Natural killer cell (primary cell): ENCODE data around the gene TMEM238L. TPM values are rescaled to one million over a fixed set of nuclear protein-coding genes. Genes with fewer than 3 reads are reported as not detected.

Experiments used
- ATAC-seq, 3 donors: fragments of 150-1000 bp in 2 of 3; fragments of 200-7000 bp in 1 of 3; cut with Tn5 transposase; 1 replicate in 1 of 3; 2 replicates in 2 of 3; pipeline ENCODE4 v1.10.0; 2021; ENCODE audit warnings: mild to moderate bottlenecking in 2 of 3, moderate library complexity in 2 of 3
- DNase-seq, 2 donors: peaks; one replicate each; pipeline versions ENCODE4 v3.0.0 to v3.0.0-alpha.2; 2013 to 2021; ENCODE audit warnings: mixed read lengths in 1 of 2
- H3K27ac ChIP-seq: one replicate; pipeline ENCODE4 v1.5.1; 2013; ENCODE audit warnings: mild to moderate bottlenecking, low read length
- H3K27me3 ChIP-seq: one replicate; pipeline ENCODE4 v1.6.1; 2013; ENCODE audit warnings: low read length; ENCODE audit not compliant: control insufficient read depth, insufficient read depth
- H3K36me3 ChIP-seq: one replicate; pipeline ENCODE4 v1.6.1; 2013; ENCODE audit warnings: low read length; ENCODE audit not compliant: control insufficient read depth, insufficient read depth
- H3K4me1 ChIP-seq: one replicate; pipeline ENCODE4 v1.6.1; 2013; ENCODE audit warnings: low read length; ENCODE audit not compliant: control insufficient read depth, insufficient read depth
- H3K4me3 ChIP-seq: one replicate; pipeline ENCODE4 v1.5.1; 2013; ENCODE audit warnings: low read length
- H3K9me3 ChIP-seq: one replicate; pipeline ENCODE4 v1.6.1; 2013; ENCODE audit warnings: low read length; ENCODE audit not compliant: control insufficient read depth, insufficient read depth
- H3K27ac Mint-ChIP-seq, 2 donors: one replicate each; pipeline ENCODE4 v1.8.0; 2022; ENCODE audit warnings: mild to moderate bottlenecking in 2 of 2, mixed read lengths in 2 of 2, moderate library complexity in 1 of 2
- H3K27me3 Mint-ChIP-seq, 2 donors: one replicate each; pipeline ENCODE4 v1.8.0; 2022; ENCODE audit warnings: low read depth in 2 of 2, mixed read lengths in 2 of 2
- H3K36me3 Mint-ChIP-seq: one replicate; pipeline ENCODE4 v1.8.0; 2022; ENCODE audit warnings: mixed read lengths
- H3K4me1 Mint-ChIP-seq, 2 donors: one replicate each; pipeline ENCODE4 v1.8.0; 2022; ENCODE audit warnings: mixed read lengths in 2 of 2
- H3K4me3 Mint-ChIP-seq: one replicate; pipeline ENCODE4 v1.8.0; 2022; ENCODE audit warnings: mild to moderate bottlenecking, moderate library complexity, mixed read lengths
- H3K9me3 Mint-ChIP-seq, 2 donors: one replicate each; pipeline ENCODE4 v1.8.0; 2022; ENCODE audit warnings: mixed read lengths in 2 of 2
- WGBS: methylation state at CpG from one replicate; pipeline ENCODE4 v1.1.7; 2013; ENCODE audit warnings: missing lambda C conversion rate; ENCODE audit not compliant: insufficient coverage; 5-methylcytosine and 5-hydroxymethylcytosine counted together
- intact Hi-C: fragments of 100-400 bp; cut with micrococcal nuclease; formaldehyde crosslinking; loops from one replicate; pipeline ENCODE4 v1.14.2; 2022
- total RNA-seq, 4 donors: library from RNA; stranded (reverse); fragments of 120-200 nt in 1 of 4; gene quantifications; one replicate each; pipeline versions ENCODE4 v1.2.3 to v1.2.4, GENCODE V29; 2013 to 2022
- TF ChIP-seq, protein P1 (sequence below): fragments of 200-600 bp; IDR thresholded peaks from one replicate; pipeline ENCODE4 v1.8.0; 2022; ENCODE audit warnings: antibody characterized with exemption

TMEM238L gene
- total RNA-seq, 3 donors from 2014 or later (not counting 1 experiment from before 2014, with no cell fraction given) = not detected

DNA sequence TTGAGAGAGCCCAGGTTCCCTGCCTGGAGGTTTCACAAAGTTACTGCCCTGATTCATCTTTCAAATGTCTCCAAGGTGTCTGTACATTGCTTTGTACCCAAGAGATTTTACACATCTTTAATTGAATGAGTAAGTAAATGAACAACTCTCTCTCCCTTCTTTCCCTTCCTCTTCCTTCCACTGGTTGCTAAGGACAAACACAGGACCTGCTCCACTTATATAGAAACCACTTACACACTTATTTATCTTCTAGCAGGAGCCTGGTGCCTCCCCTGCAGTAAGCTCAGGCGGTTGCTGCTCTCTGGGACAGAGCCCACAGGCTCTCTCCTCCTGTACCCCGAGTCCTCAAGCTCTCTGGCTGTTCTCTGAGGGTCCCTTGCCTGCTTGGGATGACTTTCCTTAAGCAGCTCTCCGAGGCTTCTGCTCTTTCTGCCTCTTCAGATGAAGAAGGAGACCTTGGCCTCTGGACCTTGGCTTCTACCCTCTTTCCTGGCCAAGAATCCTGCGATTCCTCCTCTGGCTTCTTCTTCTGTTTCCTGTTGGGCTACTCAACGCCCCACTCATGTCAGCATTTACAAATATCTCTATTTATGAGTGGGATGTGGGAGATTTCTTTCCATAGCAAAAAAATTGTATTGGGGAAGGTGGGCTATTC lies 24.1 kb upstream of the TMEM238L start:
- TF ChIP-seq, protein P1, sequence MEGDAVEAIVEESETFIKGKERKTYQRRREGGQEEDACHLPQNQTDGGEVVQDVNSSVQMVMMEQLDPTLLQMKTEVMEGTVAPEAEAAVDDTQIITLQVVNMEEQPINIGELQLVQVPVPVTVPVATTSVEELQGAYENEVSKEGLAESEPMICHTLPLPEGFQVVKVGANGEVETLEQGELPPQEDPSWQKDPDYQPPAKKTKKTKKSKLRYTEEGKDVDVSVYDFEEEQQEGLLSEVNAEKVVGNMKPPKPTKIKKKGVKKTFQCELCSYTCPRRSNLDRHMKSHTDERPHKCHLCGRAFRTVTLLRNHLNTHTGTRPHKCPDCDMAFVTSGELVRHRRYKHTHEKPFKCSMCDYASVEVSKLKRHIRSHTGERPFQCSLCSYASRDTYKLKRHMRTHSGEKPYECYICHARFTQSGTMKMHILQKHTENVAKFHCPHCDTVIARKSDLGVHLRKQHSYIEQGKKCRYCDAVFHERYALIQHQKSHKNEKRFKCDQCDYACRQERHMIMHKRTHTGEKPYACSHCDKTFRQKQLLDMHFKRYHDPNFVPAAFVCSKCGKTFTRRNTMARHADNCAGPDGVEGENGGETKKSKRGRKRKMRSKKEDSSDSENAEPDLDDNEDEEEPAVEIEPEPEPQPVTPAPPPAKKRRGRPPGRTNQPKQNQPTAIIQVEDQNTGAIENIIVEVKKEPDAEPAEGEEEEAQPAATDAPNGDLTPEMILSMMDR = no peak
- H3K9me3 Mint-ChIP-seq = no peaks in the 10 kb centered on the region

DNA sequence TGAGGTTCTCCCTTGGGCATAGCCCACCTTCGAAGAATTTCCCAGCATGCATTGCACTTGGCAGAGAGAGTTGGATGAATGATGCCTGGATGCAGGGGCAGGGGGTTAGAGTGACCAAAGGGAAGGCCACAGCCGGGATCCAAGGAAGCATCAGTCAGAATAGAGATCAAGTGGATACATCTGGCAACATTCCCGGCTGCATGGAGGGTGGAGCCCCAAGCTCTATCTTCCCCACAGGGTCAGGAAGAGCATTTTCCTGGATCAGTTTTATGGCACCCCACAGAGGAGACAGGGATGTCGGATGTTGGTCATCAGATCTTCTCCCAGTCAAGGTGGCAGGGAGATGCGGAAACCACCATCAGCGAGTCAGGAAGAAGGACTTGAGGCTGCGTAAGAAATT lies 21.0 kb upstream of the TMEM238L start:
- ATAC-seq = no peak
- TF ChIP-seq, protein P1 = no peak
- no peak for DNase-seq
- Mint-ChIP-seq H3K4me1 (no peaks in the 10 kb centered on the region), H3K27ac (no peak overlapping the region), H3K4me3 (no peak overlapping the region), H3K27me3 (peaks cover 6 to 21% of the 10 kb centered on the region in 2 donors), H3K36me3 (no peaks in the 10 kb centered on the region), H3K9me3 (no peaks in the 10 kb centered on the region)
- intact Hi-C loops = no loop called here
- Histone ChIP-seq H3K27me3 (no peaks in the 10 kb centered on the region), H3K4me3 (no peak overlapping the region), H3K27ac (no peak overlapping the region), H3K36me3 (no peaks in the 10 kb centered on the region), H3K4me1 (no peaks in the 10 kb centered on the region), H3K9me3 (no peaks in the 10 kb centered on the region)
- 91% methylated on average over 7 of the region's 7 CpGs for WGBS

More for the DNA sequence above, 24.1 kb upstream of the TMEM238L start:
- ATAC-seq (no peak), DNase-seq (no peak)
- Histone ChIP-seq H3K9me3 (no peaks in the 10 kb centered on the region), H3K4me1 (no peaks in the 10 kb centered on the region), H3K36me3 (no peaks in the 10 kb centered on the region), H3K4me3 (no peak overlapping the region), H3K27me3 (no peaks in the 10 kb centered on the region), H3K27ac (no peak overlapping the region)
- no peaks in the 10 kb centered on the region for H3K36me3 Mint-ChIP-seq
- H3K27me3 Mint-ChIP-seq = peaks cover 6 to 30% of the 10 kb centered on the region in 2 donors
- 79% methylated on average over 4 of the region's 5 CpGs for WGBS
- H3K4me3 Mint-ChIP-seq = no peak overlapping the region
- intact Hi-C loops = no loop called here
- H3K4me1 Mint-ChIP-seq = no peaks in the 10 kb centered on the region
- H3K27ac Mint-ChIP-seq = no peak overlapping the region

DNA sequence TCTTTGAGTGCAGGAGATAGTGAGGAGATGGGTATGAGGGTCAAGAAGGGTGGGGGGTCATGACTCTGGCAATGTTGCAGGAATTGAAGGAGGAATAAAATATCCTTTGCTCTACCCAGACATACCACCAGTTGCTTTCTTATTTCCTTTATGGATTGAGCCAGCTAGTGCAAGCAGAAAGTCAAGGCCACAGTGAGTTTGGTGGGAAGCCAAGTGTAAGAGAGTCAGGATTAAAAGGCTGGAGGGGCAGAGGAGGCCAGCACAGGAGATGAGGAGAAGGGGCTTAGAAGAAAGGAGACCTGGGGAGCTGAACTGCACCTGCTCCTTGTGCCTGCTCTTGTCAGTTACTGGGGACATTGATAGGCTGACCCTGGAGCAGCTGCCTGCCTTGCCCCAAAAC lies 17.9 kb upstream of the TMEM238L start:
- no peak overlapping the region for H3K27ac ChIP-seq
- H3K9me3 ChIP-seq = no peaks in the 10 kb centered on the region
- TF ChIP-seq, protein P1 = no peak
- no peaks in the 10 kb centered on the region for H3K4me1 ChIP-seq
- H3K27me3 ChIP-seq = no peaks in the 10 kb centered on the region
- H3K36me3 ChIP-seq = no peaks in the 10 kb centered on the region
- DNase-seq = no peak
- H3K4me1 Mint-ChIP-seq = no peaks in the 10 kb centered on the region
- no peak for ATAC-seq
- H3K4me3 ChIP-seq = no peak overlapping the region
- H3K27me3 Mint-ChIP-seq = peaks cover 10 to 22% of the 10 kb centered on the region in 2 donors
- no peaks in the 10 kb centered on the region for H3K9me3 Mint-ChIP-seq
- no peak overlapping the region for H3K27ac Mint-ChIP-seq
- no peak overlapping the region for H3K4me3 Mint-ChIP-seq
- H3K36me3 Mint-ChIP-seq = no peaks in the 10 kb centered on the region
- intact Hi-C loops = no loop called here

DNA sequence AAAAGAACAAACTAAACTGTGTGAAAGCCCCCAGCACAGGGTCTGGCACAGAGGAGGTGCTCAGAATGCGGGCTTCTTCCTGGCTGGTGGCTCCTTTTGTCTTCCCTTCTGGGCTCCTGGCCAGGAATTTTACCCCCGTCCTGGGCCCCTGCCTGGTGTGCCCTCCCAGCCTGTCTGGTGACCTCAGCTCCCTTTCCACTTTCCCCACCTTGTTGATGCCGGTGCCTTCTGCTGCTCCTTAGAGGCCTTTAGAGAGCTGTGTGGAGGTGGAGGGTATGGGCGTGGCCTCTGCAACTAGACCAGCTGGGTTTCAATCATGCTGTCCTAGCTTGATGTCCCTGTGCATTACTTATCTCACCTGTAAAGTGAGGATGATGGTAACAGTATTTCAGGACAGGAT lies 17.2 kb upstream of the TMEM238L start:
- Histone ChIP-seq H3K36me3 (no peaks in the 10 kb centered on the region), H3K9me3 (no peaks in the 10 kb centered on the region), H3K4me1 (no peaks in the 10 kb centered on the region), H3K27me3 (no peaks in the 10 kb centered on the region), H3K4me3 (no peak overlapping the region), H3K27ac (no peak overlapping the region)
- no peak overlapping the region for H3K27ac Mint-ChIP-seq
- no peaks in the 10 kb centered on the region for H3K4me1 Mint-ChIP-seq
- 52% methylated on average over 4 of the region's 4 CpGs for WGBS
- no peaks in the 10 kb centered on the region for H3K36me3 Mint-ChIP-seq
- no peaks in the 10 kb centered on the region for H3K9me3 Mint-ChIP-seq
- no peak overlapping the region for H3K4me3 Mint-ChIP-seq
- TF ChIP-seq, protein P1 = no peak
- DNase-seq (no peak), ATAC-seq (no peak)
- H3K27me3 Mint-ChIP-seq = peaks cover 10 to 25% of the 10 kb centered on the region in 2 donors
- intact Hi-C loops = no loop called here
